ENCODE measurements around the gene ANXA3.
"Not testable (repeated sequence)": the region's sequence is repeated elsewhere in the genome, so short reads cannot be mapped to it uniquely, and the experiment has no call there.

ANXA3 gene

GRCh38 chr4:78543424-78544125, 8.0 kb upstream of the ANXA3 start:
- DNase-seq (ENCODE audit: low read depth, low spot score): no peak

GRCh38 chr4:78544678-78545077, 6.9 kb upstream of the ANXA3 start:
- no peak for DNase-seq (ENCODE audit: low read depth, low spot score)

DNA sequence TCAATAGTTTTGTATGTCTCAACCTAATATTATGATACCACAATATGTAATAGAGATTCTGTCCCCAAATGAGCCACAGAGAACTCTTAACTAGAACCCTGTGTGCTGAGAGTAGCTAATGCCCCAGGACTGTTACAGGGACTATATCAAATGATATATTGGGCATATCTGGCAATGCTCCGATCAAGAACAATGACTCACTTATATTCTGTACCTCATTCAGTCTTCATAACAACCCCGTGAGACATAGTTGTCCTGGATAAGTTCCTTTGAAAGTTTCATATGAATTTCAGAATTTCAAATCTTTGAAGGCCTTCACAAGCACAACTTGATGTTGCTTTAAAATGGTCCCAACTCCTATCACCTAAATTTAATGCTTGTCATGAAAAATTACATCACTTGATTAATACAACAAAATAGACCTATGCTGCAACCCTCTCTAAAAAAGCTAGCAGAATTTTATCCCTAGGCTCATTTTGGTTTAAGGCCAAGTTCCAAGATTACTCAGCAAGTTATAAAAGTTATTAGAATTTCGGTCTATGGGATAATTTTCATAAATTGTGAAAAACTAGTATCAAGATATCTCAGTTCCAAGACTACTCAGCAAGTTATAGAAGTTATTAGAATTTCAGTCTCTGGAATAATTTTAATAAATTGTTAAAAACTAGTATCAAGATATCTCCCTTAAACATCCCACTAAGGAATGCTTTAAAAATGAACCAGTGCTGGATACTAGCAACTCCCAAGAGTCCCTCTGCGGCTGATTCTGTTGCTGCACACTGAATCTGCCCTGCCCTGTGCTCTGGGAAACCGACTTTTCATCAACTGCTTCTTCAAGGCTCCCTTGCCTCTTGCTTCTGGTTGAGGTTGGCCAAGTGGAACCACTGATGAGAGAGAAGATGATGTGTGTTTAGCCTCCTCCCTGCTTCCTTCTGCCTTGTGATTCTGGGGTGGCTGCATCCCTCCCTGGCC, 6.0 kb upstream of the ANXA3 start:
- no peak for DNase-seq (ENCODE audit: low read depth, low spot score)

DNA sequence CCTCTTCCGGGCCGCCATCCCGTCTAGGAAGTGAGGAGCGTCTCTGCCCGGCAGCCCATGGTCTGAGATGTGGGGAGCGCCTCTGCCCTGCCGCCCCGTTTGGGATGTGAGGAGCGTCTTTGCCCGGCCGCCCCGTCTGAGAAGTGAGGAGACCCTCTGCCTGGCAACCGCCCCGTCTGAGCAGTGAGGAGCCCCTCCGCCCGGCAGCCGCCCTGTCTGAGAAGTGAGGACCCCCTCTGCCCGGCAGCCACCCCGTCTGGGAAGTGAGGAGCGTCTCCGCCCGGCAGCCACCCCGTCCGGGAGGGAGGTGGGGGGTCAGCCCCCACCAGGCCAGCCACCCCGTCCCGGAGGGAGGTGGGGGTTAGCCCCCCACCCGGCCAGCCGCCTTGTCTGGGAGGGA, 3.7 kb upstream of the ANXA3 start:
- DNase-seq (ENCODE audit: low read depth, low spot score): not testable (repeated sequence)

GRCh38 chr4:78548889-78549288, 2.7 kb upstream of the ANXA3 start:
- DNase-seq (ENCODE audit: low read depth, low spot score): not testable (repeated sequence)

GRCh38 chr4:78552389-78553042, 946 bp downstream of the ANXA3 start:
- DNase-seq (ENCODE audit: low read depth, low spot score): no peak

- no peak for DNase-seq (ENCODE audit: low read depth, low spot score)
These were observed 1.4 kb downstream of the ANXA3 start for GRCh38 chr4:78553043-78553396.

DNA sequence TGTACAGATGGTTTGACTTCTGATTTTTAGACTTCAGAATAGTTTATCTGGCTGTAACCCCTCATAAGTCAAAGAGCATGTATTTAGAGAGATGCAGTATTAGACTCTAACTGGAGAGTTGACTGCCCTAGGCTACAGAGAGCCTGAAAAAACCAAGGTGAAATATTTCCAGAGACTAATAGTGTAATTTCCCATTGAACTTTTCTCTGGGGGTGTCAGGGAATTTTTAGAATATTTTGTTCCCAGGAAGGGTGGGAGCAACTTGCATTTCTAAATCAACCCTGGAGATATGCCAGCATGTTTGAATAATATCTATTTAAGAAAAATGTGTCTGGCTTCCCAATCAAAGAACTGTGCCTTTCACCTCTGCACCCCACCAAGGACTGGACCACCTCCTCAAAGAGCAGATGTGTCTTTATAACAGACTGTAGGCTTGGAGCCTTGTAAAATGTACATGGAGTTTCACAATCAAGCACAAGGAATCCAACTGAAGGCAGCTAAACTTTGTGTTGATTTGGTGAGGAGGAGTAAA, 2.0 kb downstream of the ANXA3 start:
- no peak for DNase-seq (ENCODE audit: low read depth, low spot score)

GRCh38 chr4:78556665-78557064, 5.1 kb downstream of the ANXA3 start:
- DNase-seq (ENCODE audit: low read depth, low spot score): no peak

GRCh38 chr4:78557841-78558240, 6.3 kb downstream of the ANXA3 start:
- no peak for DNase-seq (ENCODE audit: low read depth, low spot score)

DNA sequence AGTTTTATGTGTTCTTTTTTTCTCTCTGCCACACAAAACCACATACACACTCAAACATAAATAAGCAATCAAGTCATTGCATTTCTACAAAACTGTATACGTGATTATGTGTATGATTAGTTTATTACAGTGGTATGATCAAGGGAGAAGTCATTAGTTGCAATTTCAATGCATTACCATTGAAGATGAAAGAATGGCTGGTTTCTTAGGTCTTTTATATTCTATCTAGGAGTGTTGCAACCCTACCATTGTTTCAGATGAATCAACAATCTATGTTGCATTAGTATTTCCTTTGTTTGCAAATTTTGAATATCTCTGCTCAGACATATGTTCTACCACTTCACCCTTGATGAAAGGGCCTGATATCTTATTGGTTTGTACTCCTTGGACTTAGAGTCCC, 6.8 kb downstream of the ANXA3 start:
- DNase-seq (ENCODE audit: low read depth, low spot score): no peak

GRCh38 chr4:78560296-78560963, 8.9 kb downstream of the ANXA3 start:
- no peak for DNase-seq (ENCODE audit: low read depth, low spot score)

GRCh38 chr4:78561677-78562076, 10.1 kb downstream of the ANXA3 start:
- no peak for DNase-seq (ENCODE audit: low read depth, low spot score)

DNA sequence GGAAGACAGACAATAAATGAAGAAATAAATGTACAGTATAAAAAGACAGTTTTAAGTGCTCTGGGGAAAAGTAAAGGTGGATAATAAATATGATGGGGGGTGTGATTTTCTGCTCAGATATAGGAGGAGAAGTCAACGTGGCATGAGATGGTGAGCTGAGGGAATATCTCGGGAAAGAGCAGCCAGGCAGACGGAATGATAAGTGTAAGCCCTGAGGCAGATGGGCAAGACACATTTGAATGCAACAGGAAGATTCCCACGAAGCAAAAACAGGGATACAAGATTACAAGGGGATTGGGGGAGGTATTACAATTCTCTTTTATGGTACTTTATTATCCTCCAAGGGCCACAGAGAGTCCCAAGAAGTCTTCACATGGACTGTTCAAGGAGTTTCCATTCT, 11.1 kb downstream of the ANXA3 start:
- DNase-seq (ENCODE audit: low read depth, low spot score): no peak

DNA sequence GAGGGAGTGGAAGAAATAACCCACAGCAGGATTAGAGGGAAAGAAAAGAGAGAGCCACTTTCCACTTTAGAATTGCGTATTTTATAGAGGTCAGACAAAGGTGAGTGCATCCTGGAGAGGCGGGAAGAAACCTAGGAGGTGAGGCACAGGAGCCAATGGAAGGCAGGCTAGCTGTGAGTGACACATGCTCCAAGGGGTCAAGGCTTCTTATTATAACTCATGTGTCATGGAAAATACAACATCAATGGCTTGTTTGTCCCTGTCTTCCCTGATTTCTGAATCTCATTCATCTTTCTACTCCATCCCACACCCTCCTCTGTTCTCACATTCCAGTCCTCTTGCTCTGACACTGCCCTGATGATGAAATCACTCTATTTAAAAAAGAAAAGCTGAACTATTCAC, 14.4 kb downstream of the ANXA3 start:
- no peak for DNase-seq (ENCODE audit: low read depth, low spot score)

DNA sequence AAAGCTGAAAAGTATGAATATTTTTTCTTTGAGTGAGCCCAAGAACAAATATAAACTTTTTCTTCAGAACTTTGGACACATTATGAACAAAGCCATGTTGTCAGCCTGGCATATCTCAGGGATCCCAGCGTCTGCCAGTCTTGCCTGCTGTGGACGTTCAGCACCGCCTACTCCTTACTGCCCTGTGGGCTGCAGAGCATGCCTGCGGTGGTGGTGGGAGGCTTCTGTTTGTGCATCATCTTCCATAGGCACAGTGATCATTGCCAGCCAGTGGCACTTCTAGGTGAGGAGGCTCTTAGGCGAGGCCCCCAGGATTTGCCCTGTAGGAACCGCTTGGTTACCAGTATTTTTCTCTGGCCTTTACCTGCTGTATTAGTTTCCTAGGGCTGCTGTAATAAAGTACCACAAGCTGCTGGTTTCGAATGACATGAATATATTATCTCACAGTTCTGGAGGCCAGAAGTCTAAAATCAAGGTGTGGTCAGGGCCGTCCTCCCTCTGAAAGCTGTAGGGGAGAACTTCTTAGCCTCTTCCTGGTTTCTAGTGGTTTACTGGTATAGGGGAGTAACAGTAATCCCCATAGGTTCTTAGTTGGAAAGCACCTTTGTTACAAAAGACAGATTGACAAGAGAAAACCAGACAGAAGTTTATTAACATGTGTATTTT, 15.4 kb downstream of the ANXA3 start:
- no peak for DNase-seq (ENCODE audit: low read depth, low spot score)

DNA sequence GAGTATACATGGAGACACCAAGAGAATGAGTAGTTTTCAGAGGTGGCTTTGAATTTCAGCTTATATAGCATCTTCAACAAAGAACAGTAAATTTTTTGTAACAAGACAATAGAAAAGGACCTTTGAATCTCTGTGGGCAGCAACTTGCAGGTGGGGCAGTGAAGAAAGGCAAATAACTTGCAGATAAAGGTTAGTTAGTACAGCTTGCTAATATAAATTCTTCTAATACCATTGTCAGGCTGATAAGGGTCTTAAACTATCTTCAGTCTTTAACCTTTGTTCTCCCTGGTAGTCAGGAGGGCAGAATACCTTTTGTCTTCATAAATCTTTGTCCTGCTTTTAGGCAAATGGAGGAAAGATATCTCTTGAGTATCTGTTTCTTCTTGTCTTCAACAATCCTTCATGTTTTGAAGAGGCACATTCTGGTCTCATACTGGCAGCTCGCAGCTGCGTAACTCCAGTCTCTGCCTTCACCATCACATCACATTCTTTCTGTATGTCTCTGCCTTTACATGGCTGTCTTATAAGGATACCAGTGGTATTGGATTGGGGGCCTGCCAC, 16.0 kb downstream of the ANXA3 start:
- DNase-seq (ENCODE audit: low read depth, low spot score): no peak

GRCh38 chr4:78568640-78569305, 17.2 kb downstream of the ANXA3 start:
- no peak for DNase-seq (ENCODE audit: low read depth, low spot score)

DNA sequence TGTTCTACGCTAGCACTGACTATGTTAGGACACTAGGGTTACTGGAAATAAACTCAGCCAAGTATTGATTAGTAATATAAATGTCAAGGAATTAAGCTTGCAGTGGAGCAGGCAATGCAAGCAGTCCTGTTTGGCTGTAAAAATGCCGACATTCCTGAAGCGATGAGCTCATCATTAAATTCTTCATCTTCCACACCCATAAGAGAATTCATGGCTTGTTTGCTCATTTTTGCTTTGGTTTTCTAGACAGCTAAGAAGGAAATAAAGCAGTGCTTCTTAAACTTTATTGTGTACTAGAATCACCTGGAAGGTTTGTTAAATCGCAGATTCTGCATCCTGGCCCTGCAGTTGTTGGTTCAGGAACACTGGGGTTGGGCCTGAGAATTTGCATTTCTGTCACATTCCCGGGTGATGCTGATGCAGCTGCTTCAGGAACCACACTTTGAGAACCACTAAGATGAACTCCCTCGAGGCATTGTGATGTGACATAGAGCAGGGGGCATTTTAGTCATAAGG, 17.8 kb downstream of the ANXA3 start:
- no peak for DNase-seq (ENCODE audit: low read depth, low spot score)

DNA sequence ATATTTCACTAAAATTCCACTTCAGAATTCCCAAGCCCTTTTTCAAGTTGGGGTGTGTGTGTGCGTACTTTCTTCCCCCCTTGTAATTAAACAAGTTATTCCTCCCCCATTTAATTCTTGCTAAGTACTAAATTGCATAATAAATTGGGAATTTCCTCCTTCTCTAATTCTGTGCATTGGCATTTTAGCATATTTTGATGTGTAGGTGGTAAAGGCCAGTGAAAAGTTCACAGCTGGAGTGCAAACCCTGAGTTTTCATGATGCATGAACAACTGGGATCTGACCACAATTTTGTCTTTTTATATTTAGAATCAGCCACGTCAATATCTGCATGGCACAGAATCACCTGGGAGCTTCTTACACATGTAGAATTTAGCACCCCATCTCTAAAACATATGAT, 18.5 kb downstream of the ANXA3 start:
- no peak for DNase-seq (ENCODE audit: low read depth, low spot score)

All from activated CD4-positive, CD25-positive, alpha-beta regulatory T cell treated with anti-CD3 and anti-CD28 coated beads, Interleukin-2, amount 50 U/mL, for 16 hours (primary cell).